Small intestine (tissue), 7 donors: Measurements from ENCODE around the gene NRXN3. TPM values are rescaled to one million over a fixed set of nuclear protein-coding genes. Genes with fewer than 3 reads are reported as not detected.

Source experiments
- DNase-seq, 2 donors: peaks; one replicate each; pipeline versions ENCODE4 v3.0.0 to v3.0.0-alpha.2; 2013
- FAIRE-seq: peaks from 2 replicates; lab custom pipeline; 2012; peaks lifted over from hg19 to GRCh38; lab: Jason Lieb, UNC
- H3K27ac ChIP-seq, 3 donors: one replicate each; pipeline ENCODE4 v1.5.1; 2013; ENCODE audit warnings: low read length in 2 of 3, mild to moderate bottlenecking in 2 of 3, control low read depth in 1 of 3, inconsistent platforms in 1 of 3, low read depth in 1 of 3, moderate library complexity in 1 of 3
- H3K27me3 ChIP-seq, 3 donors: one replicate each; pipeline ENCODE4 v1.6.1; 2013; ENCODE audit warnings: low read length in 3 of 3, inconsistent platforms in 1 of 3; ENCODE audit not compliant: control insufficient read depth in 3 of 3, insufficient read depth in 3 of 3
- H3K36me3 ChIP-seq, 3 donors: one replicate each; pipeline ENCODE4 v1.6.1; 2013; ENCODE audit warnings: low read length in 3 of 3, inconsistent platforms in 1 of 3, low read depth in 1 of 3, mild to moderate bottlenecking in 1 of 3, moderate library complexity in 1 of 3; ENCODE audit not compliant: control insufficient read depth in 3 of 3, insufficient read depth in 2 of 3
- H3K4me1 ChIP-seq, 3 donors: one replicate each; pipeline ENCODE4 v1.6.1; 2013; ENCODE audit warnings: low read length in 2 of 3, inconsistent platforms in 1 of 3, low read depth in 1 of 3, mild to moderate bottlenecking in 1 of 3, moderate library complexity in 1 of 3; ENCODE audit not compliant: control insufficient read depth in 3 of 3, insufficient read depth in 2 of 3
- H3K4me3 ChIP-seq, 3 donors: one replicate each; pipeline ENCODE4 v1.5.1; 2013; ENCODE audit warnings: low read length in 3 of 3, control low read depth in 1 of 3, inconsistent platforms in 1 of 3, low read depth in 1 of 3, mild to moderate bottlenecking in 1 of 3, moderate library complexity in 1 of 3
- H3K9me3 ChIP-seq, 2 donors: one replicate each; pipeline ENCODE4 v1.6.1; 2013; ENCODE audit warnings: low read depth in 1 of 2, low read length in 1 of 2; ENCODE audit not compliant: control insufficient read depth in 2 of 2, insufficient read depth in 1 of 2
- WGBS, 3 donors: extraction: QIAGEN DNeasy Blood & Tissue Kit; methylation state at CpG; one replicate each; pipeline ENCODE4 v1.1.7; 2013; 5-methylcytosine and 5-hydroxymethylcytosine counted together
- polyA plus RNA-seq, 4 donors: library from polyadenylated mRNA; stranded (reverse) in 3 of 4; unstranded in 1 of 4; fragments of 200-250 nt in 3 of 4; fragments of 120-200 nt in 1 of 4; gene quantifications; one replicate each; pipeline versions ENCODE4 v1.2.1 to v1.2.3, GENCODE V29; 2013
- donor health status: healthy with polysubstance abuse.
- donor health status: control.
- donor health status: control.
- donor health status: Bipolar disorder and iron deficiency.
- donor health status: healthy.

The NRXN3 gene
- polyA plus RNA-seq, 4 donors: 2.3 TPM; not detected in 2

DNA sequence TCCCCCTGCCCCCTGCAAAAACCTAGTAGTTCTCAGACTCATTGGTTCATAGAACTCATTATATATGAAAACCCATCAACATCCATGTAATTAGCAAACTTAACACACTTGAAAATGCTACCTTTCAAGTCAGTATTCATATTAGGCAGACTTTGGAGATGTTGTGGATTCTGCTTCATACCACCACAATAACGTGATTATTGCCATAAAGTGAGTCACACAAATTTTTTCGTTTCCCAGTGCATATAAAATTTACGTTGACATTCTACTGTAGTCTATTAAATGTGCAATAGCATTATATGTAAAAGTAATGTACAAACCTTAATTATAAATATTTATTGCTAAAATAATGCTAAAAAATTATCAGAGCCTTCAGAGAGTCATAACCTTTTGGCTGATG lies 1387.1 kb downstream of the NRXN3 start:
- H3K27ac ChIP-seq: no peak overlapping the region
- FAIRE-seq (no peak), DNase-seq (no peak)
- 68 to 84% (median 80%) methylated on average over 3 of the region's 3 CpGs for WGBS, 3 donors
- H3K9me3 ChIP-seq: no peaks in the 10 kb centered on the region
- H3K27me3 ChIP-seq: no peaks in the 10 kb centered on the region
- no peak overlapping the region for H3K4me3 ChIP-seq
- H3K4me1 ChIP-seq: peaks cover 0 to 14% (median 0%) of the 10 kb centered on the region in 3 donors
- no peaks in the 10 kb centered on the region for H3K36me3 ChIP-seq

DNA sequence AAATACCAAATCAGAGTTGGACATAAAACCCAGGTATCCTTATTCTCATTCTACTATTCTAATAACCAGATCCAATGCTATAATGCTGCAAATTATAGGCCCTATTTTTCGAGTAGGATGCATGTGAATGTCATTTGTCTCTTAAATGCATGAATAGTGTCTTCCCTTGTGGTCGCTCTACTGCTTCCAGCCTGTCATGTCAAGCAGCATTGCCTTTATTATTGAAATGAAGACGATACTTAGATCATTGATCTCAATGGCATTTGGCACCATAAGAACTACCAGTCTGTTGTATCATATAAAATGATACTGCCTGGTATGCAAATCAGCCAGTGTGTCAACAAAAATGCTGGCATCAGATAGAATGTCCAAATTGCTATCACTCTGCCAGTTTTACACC lies 1392.0 kb downstream of the NRXN3 start:
- WGBS, 3 donors: 83 to 86% (median 85%) methylated on average over 3 of the region's 3 CpGs
- Histone ChIP-seq H3K9me3 (no peaks in the 10 kb centered on the region), H3K4me1 (no peaks in the 10 kb centered on the region), H3K4me3 (no peak overlapping the region), H3K27me3 (no peaks in the 10 kb centered on the region), H3K27ac (no peak overlapping the region), H3K36me3 (no peaks in the 10 kb centered on the region)
- DNase-seq (no peak), FAIRE-seq (no peak)

DNA sequence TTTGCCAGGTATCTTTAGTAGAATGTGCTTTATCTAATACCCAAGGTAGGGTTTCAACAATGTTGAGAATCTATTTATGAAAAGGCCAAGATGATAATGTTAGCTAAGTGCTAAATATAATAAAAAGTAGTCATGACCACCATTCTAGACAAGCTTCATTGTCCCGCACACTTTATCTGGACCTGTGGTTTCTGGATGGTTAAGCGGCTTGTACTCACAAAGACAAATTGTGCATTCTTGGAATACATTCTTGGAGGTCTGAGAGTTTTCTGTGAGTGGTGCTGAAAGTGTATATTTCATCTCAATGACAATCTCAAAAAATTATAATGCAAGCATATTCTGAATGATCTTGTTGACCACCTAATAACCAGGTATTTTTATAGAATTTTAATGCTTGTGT lies 1394.2 kb downstream of the NRXN3 start:
- Histone ChIP-seq H3K9me3 (no peaks in the 10 kb centered on the region), H3K4me1 (no peaks in the 10 kb centered on the region), H3K27ac (no peak overlapping the region), H3K27me3 (no peaks in the 10 kb centered on the region), H3K36me3 (no peaks in the 10 kb centered on the region), H3K4me3 (no peak overlapping the region)
- DNase-seq: no peak
- WGBS, 3 donors: 92 to 95% (median 94%) methylated on average over 2 of the region's 2 CpGs
- no peak for FAIRE-seq

DNA sequence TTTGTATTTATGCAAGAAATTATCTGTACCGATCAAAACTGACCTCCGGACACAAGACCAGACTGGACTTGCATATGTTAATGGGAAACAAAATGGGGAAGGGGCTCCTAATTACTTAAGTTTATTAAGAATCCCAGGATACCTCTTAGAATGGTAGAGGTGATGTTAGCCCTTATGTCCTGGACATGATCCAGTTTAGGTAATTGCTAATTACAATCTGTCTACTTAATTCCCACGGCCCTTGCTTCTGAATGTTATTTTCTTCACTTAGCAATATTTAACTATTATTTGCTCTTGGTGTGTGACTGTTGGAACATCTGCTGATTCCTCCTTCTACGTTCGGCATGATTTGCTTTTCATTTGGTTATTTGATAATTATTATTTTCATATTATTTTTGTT lies 1397.1 kb downstream of the NRXN3 start:
- Histone ChIP-seq H3K27me3 (no peaks in the 10 kb centered on the region), H3K4me3 (no peak overlapping the region), H3K4me1 (no peaks in the 10 kb centered on the region), H3K36me3 (no peaks in the 10 kb centered on the region), H3K9me3 (no peaks in the 10 kb centered on the region), H3K27ac (no peak overlapping the region)
- no peak for DNase-seq
- 88 to 92% (median 89%) methylated on average over 5 of the region's 5 CpGs for WGBS, 3 donors
- no peak for FAIRE-seq

DNA sequence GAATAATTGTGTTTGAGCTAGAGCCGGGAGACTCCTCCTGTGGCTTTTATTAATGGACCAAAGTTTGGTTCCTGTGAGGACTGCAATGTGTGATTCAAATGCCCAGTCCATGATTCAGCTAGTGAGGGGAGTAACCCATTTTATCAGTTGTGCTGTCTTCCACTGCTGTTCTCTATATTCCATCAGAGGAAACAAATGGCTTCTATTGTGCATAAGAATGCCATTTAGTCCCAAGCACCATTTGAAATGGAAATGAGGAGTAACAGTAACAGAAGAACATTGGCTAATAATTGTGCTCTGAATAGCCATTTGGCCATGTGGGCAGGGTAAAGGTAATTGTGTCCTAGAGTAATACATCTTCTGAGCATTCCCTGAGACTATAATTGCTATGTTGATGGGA lies 1398.4 kb downstream of the NRXN3 start:
- 81 to 88% (median 81%) methylated on average over 1 of the region's 1 CpG for WGBS, 3 donors
- Histone ChIP-seq H3K9me3 (no peaks in the 10 kb centered on the region), H3K27ac (no peak overlapping the region), H3K27me3 (no peaks in the 10 kb centered on the region), H3K4me3 (no peak overlapping the region), H3K36me3 (no peaks in the 10 kb centered on the region), H3K4me1 (no peaks in the 10 kb centered on the region)
- FAIRE-seq (no peak), DNase-seq (no peak)

DNA sequence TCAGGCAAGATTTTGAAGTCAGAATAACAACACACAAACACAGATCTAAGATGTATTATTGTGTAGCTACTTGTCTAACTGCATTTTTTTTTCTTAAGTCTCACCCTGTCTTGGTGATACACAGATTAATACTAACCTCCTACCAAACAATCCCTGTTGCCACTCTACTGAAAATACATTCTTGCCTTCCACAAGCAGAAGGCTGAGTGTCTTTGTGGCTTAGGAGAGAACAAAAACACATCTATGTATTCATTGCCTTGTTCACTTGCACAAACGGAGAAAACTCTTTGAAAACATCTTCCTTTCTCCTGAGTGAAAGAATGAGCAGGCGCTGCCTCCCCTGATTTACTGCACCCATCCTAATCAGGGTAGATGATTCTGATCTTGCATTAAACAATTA lies 1398.9 kb downstream of the NRXN3 start:
- FAIRE-seq (no peak), DNase-seq (no peak)
- H3K4me3 ChIP-seq: no peak overlapping the region
- H3K27ac ChIP-seq: no peak overlapping the region
- no peaks in the 10 kb centered on the region for H3K27me3 ChIP-seq
- WGBS, 3 donors: 75 to 88% (median 86%) methylated on average over 2 of the region's 2 CpGs
- no peaks in the 10 kb centered on the region for H3K9me3 ChIP-seq
- H3K4me1 ChIP-seq: no peaks in the 10 kb centered on the region
- no peaks in the 10 kb centered on the region for H3K36me3 ChIP-seq

DNA sequence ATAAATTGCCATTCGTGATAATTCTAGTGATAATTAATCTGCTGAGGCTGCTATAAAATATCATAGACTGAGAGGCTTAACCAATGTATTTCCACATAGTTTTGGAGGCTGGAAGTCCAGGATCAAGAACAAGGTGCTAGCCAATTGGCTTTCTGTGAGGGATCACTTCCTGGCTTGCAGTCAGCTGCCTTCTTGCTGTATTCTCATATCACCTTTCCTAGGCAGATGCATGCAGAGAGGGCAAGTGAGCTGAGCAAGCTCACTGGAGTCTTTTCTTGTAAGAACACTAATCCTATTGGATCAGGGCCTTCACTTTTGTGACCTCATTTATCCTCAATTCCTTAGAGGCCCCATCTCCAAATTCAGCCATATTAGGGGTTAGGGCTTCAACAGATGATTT lies 1400.5 kb downstream of the NRXN3 start:
- 30 to 65% (median 41%) methylated on average over 1 of the region's 1 CpG for WGBS, 3 donors
- Histone ChIP-seq H3K9me3 (no peaks in the 10 kb centered on the region), H3K4me3 (no peak overlapping the region), H3K4me1 (no peaks in the 10 kb centered on the region), H3K27ac (no peak overlapping the region), H3K27me3 (no peaks in the 10 kb centered on the region), H3K36me3 (no peaks in the 10 kb centered on the region)
- FAIRE-seq (no peak), DNase-seq (no peak)

DNA sequence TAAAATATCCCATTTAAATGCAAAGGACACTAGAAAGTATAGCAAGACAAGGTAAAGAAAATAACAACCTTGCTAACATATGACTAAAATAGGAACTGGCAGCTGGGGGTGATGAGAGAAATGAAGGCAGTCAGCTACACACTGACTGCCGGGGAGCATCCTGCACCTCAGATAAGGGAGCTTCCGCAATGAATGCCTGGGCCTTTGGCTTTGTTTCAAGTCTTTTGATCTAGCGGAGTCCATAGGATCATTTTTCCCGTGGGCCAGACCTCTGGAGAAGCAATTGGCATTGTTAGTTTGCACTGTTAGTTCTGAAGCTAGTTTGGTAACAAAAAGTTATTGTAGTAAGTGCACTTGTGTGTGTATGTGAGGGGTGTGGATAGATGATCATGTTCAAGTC lies 1401.2 kb downstream of the NRXN3 start:
- FAIRE-seq: no peak
- no peaks in the 10 kb centered on the region for H3K9me3 ChIP-seq
- 16 to 35% (median 33%) methylated on average over 4 of the region's 4 CpGs for WGBS, 3 donors

DNA sequence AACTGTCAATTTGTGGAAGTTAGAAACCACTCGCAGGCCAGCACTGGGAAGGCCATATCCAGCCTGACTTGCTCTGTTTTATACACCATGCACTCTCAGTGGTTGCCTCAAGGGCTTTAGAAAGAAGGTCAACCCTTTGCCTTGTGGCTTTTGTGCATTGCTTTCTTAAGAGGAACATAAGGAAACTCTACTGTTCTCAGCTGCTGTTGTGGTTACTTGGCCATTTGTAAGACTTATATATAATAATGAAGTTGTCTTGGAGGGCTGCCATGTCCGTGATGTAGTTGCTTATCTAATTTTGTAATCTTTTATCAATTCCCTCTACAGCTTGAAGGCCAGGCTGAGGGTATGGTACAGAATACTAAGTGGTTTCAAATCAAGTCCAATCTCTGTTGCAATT lies 1403.3 kb downstream of the NRXN3 start:
- no peak for FAIRE-seq
- H3K4me1 ChIP-seq: no peaks in the 10 kb centered on the region
- no peak for DNase-seq
- no peaks in the 10 kb centered on the region for H3K27me3 ChIP-seq
- WGBS, 3 donors: 62 to 71% (median 68%) methylated on average over 2 of the region's 2 CpGs
- H3K36me3 ChIP-seq: no peaks in the 10 kb centered on the region
- no peak overlapping the region for H3K27ac ChIP-seq
- H3K4me3 ChIP-seq: no peak overlapping the region
- no peaks in the 10 kb centered on the region for H3K9me3 ChIP-seq

More for the DNA sequence above, 1401.2 kb downstream of the NRXN3 start:
- peak; percentile 4 to 15 for DNase-seq
- H3K36me3 ChIP-seq: no peaks in the 10 kb centered on the region
- no peak overlapping the region for H3K27ac ChIP-seq
- no peaks in the 10 kb centered on the region for H3K27me3 ChIP-seq
- H3K4me3 ChIP-seq: no peak overlapping the region
- H3K4me1 ChIP-seq: no peaks in the 10 kb centered on the region
